GM18861 (cell line): ENCODE data around the gene CNTNAP2.

Experiments
- ATAC-seq: cut with Tn5 transposase; IDR thresholded peaks from one replicate; pipeline ENCODE4 v1.9.1; 2021; ENCODE audit not compliant: unreplicated experiment

Gene CNTNAP2

GRCh38 chr7:148340438-148341280 is 2224.1 kb downstream of the CNTNAP2 start:
- ATAC-seq, result no peak

DNA sequence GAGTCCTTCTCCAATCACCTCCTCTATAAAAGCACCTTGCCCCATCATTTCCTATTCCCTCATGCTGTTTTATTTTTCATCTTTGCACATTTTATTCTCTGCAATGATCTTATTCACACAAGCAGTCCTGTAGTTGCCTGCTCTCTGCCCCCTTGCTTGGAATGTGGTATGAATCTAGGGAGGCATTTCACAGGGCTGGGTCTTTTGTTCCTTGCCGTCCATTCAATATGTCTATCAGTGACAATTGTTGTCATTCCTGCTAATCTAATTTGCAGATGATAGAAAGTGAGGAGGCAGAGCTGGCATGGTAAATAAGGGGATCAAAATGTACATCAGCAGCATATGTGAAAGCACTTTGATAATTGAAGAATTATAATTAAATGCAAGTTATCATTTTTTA is 2227.8 kb downstream of the CNTNAP2 start:
- no peak for ATAC-seq

DNA sequence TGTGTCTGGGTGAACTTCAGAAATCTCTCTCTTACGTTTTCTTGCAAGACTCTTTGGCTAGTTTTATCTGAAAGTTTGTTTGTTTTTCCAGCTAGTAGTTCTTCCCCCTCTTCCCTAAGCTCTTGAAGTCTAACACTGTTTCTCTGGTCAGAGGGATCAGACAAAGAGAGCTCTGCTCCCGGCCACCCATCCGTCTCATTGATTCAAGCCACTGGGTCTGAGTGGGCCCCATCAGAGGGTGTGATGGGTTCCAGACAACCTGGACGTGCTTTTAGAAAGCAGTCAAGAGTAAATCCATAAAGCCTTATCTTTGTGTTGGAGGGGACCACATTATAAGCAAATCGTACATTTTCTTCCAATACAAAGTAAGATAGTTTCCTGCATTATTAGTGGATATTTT is 2231.4 kb downstream of the CNTNAP2 start:
- no peak for ATAC-seq

GRCh38 chr7:148348466-148348865 is 2231.9 kb downstream of the CNTNAP2 start:
- no peak for ATAC-seq

GRCh38 chr7:148356303-148356702 is 2239.7 kb downstream of the CNTNAP2 start:
- ATAC-seq, result no peak

DNA sequence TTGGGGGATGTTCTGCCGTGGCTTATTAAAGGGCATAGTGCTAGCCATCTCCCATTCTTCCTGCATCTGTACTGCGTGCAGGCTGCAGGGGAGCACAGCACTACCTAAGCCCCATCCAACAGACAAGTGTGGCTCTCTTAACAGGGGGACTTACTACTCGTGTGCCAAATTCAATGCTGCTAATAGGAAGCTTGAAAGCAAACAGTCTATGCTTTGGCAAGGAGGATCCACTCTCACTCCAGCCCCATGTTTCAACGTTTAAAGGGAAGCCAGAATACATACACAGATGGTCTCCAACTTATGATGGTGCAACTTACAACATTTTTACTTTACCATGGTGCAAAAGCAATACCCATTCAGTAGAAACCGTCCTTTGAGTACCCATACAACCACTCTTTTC is 2245.9 kb downstream of the CNTNAP2 start:
- no peak for ATAC-seq

GRCh38 chr7:148367731-148368475 is 2251.3 kb downstream of the CNTNAP2 start:
- ATAC-seq, result no peak

DNA sequence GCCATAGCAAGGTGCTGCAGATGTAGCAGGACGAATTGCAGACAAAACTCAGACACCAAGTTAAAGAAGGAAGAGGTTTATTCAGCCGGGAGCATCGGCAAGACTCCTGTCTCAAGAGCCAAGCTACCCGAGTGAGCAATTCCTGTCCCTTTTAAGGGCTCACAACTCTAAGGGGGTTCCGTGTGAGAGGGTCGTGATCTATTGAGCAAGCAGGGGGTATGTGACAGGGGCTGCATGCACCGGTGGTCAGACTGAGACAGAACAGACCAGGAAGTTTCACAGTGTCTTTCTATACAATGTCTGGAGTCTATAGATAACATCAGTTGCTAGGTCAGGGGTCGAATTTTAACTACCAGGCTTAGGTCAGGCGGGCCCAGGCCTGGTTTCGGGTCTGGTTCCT is 2252.0 kb downstream of the CNTNAP2 start:
- ATAC-seq, result no peak

DNA sequence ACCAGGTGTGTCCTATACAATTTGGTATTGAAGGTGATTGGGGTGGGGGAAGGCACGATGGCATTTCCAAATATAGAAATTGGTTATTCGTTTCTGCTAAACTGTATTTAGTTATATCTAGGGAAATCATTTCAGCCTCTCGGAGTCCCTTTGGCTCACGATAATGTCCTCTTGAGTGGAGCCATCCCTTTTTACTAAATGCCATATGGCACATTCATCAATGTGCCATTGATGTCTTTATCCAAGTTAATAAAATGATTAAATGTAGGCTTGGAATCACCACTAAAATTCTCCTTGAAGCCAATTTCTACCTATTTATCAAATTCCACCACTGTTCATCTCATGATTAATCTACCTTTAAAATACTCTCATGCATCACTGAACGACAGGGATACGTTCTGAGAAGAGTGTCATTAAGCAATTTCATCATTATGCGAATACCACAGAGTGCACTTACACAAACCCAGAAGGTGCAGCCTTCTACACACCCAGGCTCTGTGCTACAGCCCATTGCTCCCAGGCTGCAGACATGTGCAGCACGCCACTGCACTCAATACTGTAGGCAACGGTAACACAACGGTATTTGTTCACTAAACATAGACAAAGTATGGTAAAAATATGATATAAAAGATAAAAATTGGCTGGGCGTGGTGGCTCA is 2254.8 kb downstream of the CNTNAP2 start:
- ATAC-seq, result no peak

DNA sequence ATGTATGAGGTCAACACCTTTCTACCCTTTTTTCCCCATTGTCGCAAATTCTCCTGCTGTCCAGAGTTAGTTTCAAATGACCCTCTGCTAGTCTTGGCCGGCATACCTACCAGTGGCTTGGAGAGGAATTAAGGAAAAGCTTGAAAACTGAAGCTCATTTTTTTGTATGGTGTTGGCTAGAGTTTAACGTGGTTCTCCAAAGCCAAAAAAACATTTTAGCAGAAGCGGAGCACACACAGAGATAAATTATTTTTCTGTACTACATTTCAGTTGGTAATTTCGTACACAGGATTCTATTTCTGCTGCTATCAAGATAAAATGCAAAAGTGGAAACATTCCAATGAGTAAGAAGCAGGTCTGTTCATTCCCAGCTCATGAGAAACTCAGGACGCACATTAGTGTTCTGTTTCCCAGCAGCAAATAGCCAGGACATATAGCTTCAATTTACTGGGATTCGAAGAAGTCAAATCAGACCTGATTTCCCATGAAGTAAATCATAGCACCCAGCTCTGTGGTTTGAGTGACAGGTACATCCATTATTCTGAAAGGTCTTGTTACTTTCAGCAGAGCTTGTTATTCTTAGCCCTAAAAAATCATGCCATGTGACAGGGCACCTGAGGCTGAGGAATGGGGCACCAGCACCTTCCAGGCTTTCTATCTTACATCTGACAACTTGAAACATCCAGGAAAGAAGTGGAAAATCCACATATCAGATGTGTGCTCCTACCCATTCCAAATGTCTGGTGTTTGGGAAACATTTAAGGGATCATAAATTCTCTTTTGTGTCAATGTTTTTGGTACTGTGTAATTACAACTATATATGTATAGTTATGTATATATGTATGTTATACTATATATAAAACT is 2258.0 kb downstream of the CNTNAP2 start:
- ATAC-seq, result no peak

- no peak for ATAC-seq
Measured at GRCh38 chr7:148379677-148380076, 2263.1 kb downstream of the CNTNAP2 start.

GRCh38 chr7:148380596-148381419 is 2264.2 kb downstream of the CNTNAP2 start:
- no peak for ATAC-seq

- no peak for ATAC-seq
Measured at GRCh38 chr7:148382596-148382995, 2266.0 kb downstream of the CNTNAP2 start.

DNA sequence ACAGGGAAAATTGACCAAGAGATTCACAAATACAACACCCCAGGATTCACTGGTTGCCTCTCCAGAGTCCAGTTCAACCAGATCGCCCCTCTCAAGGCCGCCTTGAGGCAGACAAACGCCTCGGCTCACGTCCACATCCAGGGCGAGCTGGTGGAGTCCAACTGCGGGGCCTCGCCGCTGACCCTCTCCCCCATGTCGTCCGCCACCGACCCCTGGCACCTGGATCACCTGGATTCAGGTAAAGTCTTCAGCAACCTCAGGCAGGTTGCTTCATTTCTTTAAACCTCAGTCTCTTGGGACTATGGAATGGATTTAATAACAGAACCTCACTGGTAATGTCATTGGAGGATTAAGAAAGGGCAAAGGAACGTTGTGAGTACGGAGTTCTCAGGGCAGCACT is 2267.1 kb downstream of the CNTNAP2 start:
- ATAC-seq, result no peak

- no peak for ATAC-seq
Measured at GRCh38 chr7:148385009-148385682, 2268.5 kb downstream of the CNTNAP2 start.

GRCh38 chr7:148390381-148390780 is 2273.8 kb downstream of the CNTNAP2 start:
- no peak for ATAC-seq

DNA sequence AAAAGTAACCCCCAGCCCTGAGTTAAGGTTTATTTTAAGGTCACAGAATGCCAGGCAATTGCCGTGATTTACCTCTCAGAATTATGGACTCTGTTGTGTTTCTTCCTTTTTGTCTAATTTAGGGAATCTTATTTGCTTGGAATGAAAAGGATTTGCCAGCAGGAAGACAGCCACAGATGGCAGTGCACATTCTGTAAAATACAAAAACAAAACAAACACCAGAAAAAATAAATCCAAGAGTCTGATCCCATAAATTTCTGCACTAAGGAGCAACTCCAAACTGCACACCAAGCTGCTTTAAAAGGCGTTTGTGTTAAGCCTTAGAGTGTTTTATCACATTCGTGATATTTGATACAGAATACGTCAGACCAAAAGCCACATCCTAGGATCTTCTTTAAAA is 2275.0 kb downstream of the CNTNAP2 start:
- ATAC-seq, result no peak

- no peak for ATAC-seq
Measured at GRCh38 chr7:148394582-148394981, 2278.0 kb downstream of the CNTNAP2 start.

GRCh38 chr7:148395352-148395811 is 2278.8 kb downstream of the CNTNAP2 start:
- no peak for ATAC-seq
